GM19351 (cell line): ENCODE results near the gene CYSTM1.

Experiments used
- ATAC-seq: cut with Tn5 transposase; IDR thresholded peaks from one replicate; pipeline ENCODE4 v1.9.1; 2021; ENCODE audit warnings: mild to moderate bottlenecking, moderate library complexity; ENCODE audit not compliant: unreplicated experiment

The CYSTM1 gene

GRCh38 chr5:140205216-140205615, 30.2 kb downstream of the CYSTM1 start:
- no peak for ATAC-seq

GRCh38 chr5:140205952-140206351, 31.0 kb downstream of the CYSTM1 start:
- no peak for ATAC-seq

- peak; percentile 58 for ATAC-seq
These were observed 32.4 kb downstream of the CYSTM1 start for GRCh38 chr5:140207250-140207964.

- no peak for ATAC-seq
These were observed 33.1 kb downstream of the CYSTM1 start for GRCh38 chr5:140208065-140208464.

- peak; percentile 79 for ATAC-seq
These were observed 38.5 kb downstream of the CYSTM1 start for GRCh38 chr5:140213370-140213983.

- ATAC-seq: no peak
These were observed 39.8 kb downstream of the CYSTM1 start for GRCh38 chr5:140214831-140215230.

- ATAC-seq: no peak
These were observed 40.3 kb downstream of the CYSTM1 start for GRCh38 chr5:140215276-140215675.

- ATAC-seq: no peak
These were observed 41.6 kb downstream of the CYSTM1 start for GRCh38 chr5:140216478-140217074.

- ATAC-seq: no peak
These were observed 42.5 kb downstream of the CYSTM1 start for GRCh38 chr5:140217299-140218026.

- no peak for ATAC-seq
These were observed 44.3 kb downstream of the CYSTM1 start for GRCh38 chr5:140219068-140219991.

- peak; percentile 52 for ATAC-seq
These were observed 45.2 kb downstream of the CYSTM1 start for GRCh38 chr5:140220032-140220697.

GRCh38 chr5:140220698-140221064, 45.7 kb downstream of the CYSTM1 start:
- no peak for ATAC-seq

GRCh38 chr5:140221697-140222223, 46.8 kb downstream of the CYSTM1 start:
- ATAC-seq: peak; percentile 55

- ATAC-seq: no peak
These were observed 47.4 kb downstream of the CYSTM1 start for GRCh38 chr5:140222416-140222815.

GRCh38 chr5:140223567-140223966, 48.6 kb downstream of the CYSTM1 start:
- no peak for ATAC-seq

- ATAC-seq: no peak
These were observed 49.7 kb downstream of the CYSTM1 start for GRCh38 chr5:140224658-140225057.

- no peak for ATAC-seq
These were observed 50.4 kb downstream of the CYSTM1 start for GRCh38 chr5:140225396-140225795.

GRCh38 chr5:140227046-140227445, 52.1 kb downstream of the CYSTM1 start:
- no peak for ATAC-seq

GRCh38 chr5:140228364-140228837, 53.4 kb downstream of the CYSTM1 start:
- no peak for ATAC-seq

GRCh38 chr5:140230373-140230772, 55.4 kb downstream of the CYSTM1 start:
- no peak for ATAC-seq
